NB4 (cell line): ENCODE measurements around the gene UPB1.

Source experiments
- DNase-seq: peaks from one replicate; pipeline ENCODE4 v3.0.0; 2010; ENCODE audit warnings: low read depth
- H3K4me3 ChIP-seq: one replicate; pipeline ENCODE4 v1.5.1; 2011; ENCODE audit warnings: mild to moderate bottlenecking, low read depth, low read length, moderate library complexity
- MYC ChIP-seq: IDR thresholded peaks from 2 replicates; pipeline ENCODE4 v1.6.1; 2011; ENCODE audit warnings: low read depth, low read length
- POLR2A ChIP-seq: IDR thresholded peaks from 2 replicates; pipeline ENCODE4 v1.6.1; 2011; ENCODE audit warnings: mild to moderate bottlenecking; ENCODE audit not compliant: insufficient read length; ENCODE audit errors: extremely low read depth
- TF ChIP-seq, protein P1 (sequence below): IDR thresholded peaks from one replicate; pipeline ENCODE4 v1.5.1; 2012; ENCODE audit warnings: low read depth, low read length
- TF ChIP-seq, protein P2 (sequence below): IDR thresholded peaks from 2 replicates; pipeline ENCODE4 v1.6.1; 2011; ENCODE audit warnings: low read depth, low read length

UPB1 gene

DNA sequence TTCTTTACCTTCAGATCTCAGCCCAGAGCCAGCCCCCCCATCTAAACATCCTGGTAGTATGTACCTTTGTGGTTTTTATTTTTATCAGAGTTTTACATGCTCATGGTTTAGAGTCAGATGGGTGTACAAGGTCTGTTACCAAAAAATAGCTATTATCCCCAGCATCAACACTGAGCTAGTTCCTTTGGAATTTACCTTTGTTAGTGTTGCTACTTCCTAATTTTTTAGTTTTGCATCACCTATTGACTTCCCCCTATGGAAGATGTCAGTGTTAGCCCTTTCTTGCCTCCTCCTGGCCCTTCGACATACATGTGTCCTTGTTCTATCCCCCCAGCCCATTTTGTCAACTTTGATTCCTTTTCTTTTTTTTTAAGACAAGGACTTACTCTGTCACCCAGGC, 7.4 kb downstream of the UPB1 start:
- no peak for DNase-seq
- H3K4me3 ChIP-seq: no peak overlapping the region
- TF ChIP-seq, protein P1, sequence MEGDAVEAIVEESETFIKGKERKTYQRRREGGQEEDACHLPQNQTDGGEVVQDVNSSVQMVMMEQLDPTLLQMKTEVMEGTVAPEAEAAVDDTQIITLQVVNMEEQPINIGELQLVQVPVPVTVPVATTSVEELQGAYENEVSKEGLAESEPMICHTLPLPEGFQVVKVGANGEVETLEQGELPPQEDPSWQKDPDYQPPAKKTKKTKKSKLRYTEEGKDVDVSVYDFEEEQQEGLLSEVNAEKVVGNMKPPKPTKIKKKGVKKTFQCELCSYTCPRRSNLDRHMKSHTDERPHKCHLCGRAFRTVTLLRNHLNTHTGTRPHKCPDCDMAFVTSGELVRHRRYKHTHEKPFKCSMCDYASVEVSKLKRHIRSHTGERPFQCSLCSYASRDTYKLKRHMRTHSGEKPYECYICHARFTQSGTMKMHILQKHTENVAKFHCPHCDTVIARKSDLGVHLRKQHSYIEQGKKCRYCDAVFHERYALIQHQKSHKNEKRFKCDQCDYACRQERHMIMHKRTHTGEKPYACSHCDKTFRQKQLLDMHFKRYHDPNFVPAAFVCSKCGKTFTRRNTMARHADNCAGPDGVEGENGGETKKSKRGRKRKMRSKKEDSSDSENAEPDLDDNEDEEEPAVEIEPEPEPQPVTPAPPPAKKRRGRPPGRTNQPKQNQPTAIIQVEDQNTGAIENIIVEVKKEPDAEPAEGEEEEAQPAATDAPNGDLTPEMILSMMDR: no peak
- TF ChIP-seq, protein P2, sequence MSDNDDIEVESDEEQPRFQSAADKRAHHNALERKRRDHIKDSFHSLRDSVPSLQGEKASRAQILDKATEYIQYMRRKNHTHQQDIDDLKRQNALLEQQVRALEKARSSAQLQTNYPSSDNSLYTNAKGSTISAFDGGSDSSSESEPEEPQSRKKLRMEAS: no peak
- TF ChIP-seq MYC: no peak
- no peak for TF ChIP-seq POLR2A

DNA sequence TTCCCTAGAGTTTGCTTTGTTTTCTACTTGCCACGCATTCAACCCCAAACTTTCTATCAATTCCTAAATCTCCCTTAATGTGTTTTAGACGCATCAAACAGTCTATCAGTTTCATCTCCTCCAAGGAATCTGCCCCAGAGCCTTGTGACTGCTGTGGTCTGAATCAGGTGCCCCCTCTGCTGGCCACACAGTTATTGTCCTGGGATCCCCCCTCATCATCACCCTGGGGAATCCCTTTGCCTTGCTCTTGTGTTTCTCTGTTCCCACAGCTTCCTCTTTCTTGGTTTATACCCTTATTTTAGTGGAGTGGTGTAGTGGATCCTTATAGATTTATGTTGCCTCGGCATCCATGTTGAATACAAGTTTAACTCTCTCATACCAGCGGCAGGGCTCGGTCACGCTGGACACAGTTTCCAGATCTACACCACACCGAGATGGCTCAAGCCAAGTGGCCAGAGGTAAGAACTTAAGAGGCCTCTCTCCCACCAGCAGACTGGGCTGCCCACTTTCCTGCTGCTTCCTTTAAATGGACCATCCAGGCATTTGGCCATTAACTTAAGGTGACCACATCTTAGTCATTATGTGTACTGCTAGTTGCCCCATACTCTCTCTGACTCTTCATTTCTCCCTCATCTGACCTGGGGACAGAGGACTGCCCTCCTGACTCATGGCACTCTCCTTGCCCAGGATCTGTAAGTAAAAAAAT, 8.2 kb downstream of the UPB1 start:
- DNase-seq: peak; percentile 96
- H3K4me3 ChIP-seq: peak overlapping the region; percentile 29
- TF ChIP-seq, protein P1: peak; percentile 81
- TF ChIP-seq, protein P2: no peak

DNA sequence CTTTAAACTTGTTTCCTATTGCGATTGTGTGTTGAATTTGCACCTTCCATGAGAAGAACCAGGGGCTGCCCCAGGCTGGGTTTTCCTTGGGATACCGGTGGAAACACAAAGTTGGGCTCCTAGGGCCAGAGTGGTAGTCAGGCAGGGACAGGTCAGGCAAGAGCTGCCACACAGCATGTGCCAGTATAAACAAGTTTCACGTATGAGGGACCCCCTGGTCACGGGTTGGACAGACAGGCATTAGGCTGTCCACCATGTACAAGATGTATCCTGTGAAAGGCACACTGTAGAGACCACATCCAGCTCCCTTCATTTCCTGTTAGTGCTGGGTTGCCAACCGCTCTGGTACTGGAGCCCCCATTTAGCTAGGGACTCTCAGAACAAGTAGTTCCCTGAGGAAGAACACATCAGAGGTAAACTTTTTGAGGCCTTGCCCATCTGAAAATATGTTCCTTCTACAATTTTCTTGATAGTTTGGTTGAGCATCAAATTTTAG, 8.8 kb downstream of the UPB1 start:
- peak; percentile 43 for DNase-seq
- no peak for TF ChIP-seq MYC
- TF ChIP-seq, protein P2: no peak
- no peak for TF ChIP-seq POLR2A
- TF ChIP-seq, protein P1: no peak
- peak overlapping the region; percentile 29 for H3K4me3 ChIP-seq

DNA sequence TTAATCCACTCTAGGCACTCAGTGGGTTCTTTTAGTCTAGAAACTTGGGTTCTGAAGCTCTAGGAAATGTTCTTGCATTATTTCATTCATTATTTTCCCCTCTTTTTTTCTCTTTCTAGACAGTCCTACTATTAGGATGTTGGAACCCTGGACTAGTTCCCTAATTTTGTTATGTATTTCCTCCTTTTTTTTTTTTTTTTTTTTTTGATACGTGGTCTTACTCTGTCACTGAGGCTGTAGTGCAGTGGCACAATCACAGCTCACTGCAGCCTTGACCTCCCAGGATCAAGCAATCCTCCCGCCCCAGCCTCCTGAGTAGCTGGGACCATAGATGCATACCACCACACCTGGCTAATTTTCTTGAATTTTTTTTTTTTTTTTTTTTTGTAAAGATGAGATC, 9.4 kb downstream of the UPB1 start:
- TF ChIP-seq POLR2A: no peak
- TF ChIP-seq, protein P2: no peak
- TF ChIP-seq, protein P1: no peak
- TF ChIP-seq MYC: no peak
- DNase-seq: no peak
- H3K4me3 ChIP-seq: no peak overlapping the region

DNA sequence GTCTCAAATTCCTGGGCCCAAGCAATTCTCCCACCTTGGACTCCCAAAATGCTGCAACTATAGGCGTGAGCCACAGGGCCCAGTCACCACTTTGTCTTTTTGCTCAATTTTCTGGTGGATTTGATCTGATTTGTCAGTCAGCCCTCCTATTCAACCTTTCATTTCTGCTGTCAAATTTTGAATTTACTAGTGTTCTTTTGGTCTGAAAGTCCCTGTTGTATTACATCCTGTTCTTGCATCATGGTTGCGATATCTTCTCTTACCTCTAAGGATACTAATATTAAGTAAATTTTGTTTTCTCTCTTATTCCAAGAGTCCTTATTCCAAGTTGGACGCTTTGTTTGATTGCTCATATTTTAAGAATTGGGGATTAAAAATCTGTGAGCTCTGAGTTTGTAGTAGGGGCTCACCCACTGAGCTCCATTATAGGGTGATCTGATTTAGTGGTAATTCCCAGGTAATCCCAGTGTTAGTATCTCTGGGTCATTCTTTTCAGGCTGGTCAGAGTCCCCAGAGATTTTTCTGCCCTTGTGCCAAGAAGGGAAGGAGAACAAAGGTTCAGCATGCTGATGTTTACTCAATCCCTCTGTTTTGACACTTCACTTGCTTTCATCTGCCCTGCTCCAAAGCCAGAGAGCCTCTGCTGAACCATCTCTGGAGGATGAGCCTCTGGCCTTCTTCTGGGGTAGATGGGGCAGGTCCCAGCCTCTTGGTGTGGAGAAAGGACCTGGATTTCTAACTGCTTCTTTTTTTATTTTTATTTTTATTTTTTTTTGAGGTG, 10.0 kb downstream of the UPB1 start:
- DNase-seq: no peak
- H3K4me3 ChIP-seq: no peak overlapping the region
- TF ChIP-seq MYC: no peak
- TF ChIP-seq, protein P2: no peak

DNA sequence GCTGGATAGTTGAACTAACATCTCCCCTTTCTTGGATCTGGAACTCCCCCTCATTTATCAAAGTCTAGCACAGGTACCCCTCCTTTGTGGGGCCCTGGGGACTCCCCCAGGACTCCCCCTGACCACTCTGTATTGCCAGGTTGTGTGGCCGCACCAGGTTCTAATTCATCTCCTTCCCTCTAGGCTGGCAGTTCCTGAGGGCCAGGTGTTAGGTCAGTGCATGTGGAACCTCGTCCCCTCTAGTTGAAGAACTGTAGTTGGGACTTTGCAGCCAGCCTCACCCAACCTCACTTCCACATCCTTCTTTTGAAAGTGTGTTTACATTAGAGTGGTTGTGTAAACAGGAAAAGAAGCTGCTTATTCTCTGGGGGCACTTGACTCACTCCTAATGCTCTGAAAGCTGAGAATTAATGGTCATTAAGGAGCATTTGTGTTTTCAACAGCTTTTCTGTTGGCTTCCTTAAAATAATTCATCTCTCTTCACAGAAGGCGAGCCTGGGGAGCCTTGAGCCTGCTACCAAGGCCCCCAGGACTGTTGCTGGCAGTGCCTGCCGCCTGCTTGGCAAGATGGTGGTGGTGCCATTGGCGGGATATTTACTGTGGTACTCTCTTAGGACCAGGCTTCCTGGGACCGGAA, 11.8 kb downstream of the UPB1 start:
- no peak overlapping the region for H3K4me3 ChIP-seq
- TF ChIP-seq MYC (no peak), POLR2A (no peak)
- TF ChIP-seq, protein P2: no peak
- TF ChIP-seq, protein P1: no peak
- DNase-seq: peak; percentile 83
